Panc1 (cell line): ENCODE results near the gene TOR1A.

Experiments
- POLR2AphosphoS5 ChIP-seq: IDR thresholded peaks from 2 replicates; pipeline ENCODE4 v1.6.1; 2012; ENCODE audit warnings: mild to moderate bottlenecking, low read depth, low read length, moderate library complexity
- TF ChIP-seq, protein P1 (sequence below): fragments of 450-650 bp; IDR thresholded peaks from 2 replicates; pipeline ENCODE4 v1.5.1; 2017; ENCODE audit warnings: mild to moderate bottlenecking

DNA sequence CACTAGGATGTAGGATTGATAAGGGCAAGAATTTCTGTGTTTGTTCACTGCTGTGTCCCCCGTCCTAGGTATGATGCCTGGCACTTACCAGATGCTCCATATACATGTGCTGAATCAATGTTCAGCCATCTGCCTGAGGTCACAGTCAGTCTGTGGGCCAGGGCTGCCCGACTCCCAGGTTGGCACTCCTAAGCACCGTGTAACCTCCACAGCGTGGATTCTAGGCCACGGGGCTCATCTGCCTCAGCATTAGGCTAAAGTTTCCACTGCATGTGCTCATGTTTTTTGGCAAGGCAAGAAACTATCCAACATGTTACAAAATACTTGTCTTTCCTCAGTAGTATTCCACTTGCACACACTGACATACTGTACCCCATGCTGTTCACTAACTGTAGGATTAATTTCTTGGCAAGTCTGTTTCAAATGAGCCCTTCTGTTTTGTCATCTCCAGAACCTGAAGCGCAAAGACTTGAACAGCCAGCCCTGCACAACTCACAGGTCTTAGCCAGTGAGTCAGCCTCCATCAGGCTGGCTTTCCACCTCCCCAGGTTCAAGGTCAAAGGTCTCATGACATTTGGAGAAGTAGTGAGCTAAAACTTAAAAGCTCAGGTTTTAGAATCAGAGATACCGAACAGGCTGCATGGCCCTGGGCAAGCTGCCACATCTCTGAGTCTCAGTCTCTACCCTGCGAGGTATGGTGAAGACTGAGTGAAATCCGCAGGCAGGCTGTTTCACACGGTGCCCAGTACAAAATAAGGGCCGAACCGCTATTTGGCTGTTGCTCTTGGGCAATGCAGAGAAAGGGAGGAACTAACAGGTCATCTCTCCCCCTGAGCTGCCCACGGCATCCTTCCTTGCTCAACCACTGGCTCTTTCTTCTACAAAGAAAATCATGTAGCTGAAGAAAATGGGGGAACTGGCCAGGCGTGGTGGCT is 7.2 kb downstream of the TOR1A start:
- TF ChIP-seq POLR2AphosphoS5 = no peak
- TF ChIP-seq, protein P1, sequence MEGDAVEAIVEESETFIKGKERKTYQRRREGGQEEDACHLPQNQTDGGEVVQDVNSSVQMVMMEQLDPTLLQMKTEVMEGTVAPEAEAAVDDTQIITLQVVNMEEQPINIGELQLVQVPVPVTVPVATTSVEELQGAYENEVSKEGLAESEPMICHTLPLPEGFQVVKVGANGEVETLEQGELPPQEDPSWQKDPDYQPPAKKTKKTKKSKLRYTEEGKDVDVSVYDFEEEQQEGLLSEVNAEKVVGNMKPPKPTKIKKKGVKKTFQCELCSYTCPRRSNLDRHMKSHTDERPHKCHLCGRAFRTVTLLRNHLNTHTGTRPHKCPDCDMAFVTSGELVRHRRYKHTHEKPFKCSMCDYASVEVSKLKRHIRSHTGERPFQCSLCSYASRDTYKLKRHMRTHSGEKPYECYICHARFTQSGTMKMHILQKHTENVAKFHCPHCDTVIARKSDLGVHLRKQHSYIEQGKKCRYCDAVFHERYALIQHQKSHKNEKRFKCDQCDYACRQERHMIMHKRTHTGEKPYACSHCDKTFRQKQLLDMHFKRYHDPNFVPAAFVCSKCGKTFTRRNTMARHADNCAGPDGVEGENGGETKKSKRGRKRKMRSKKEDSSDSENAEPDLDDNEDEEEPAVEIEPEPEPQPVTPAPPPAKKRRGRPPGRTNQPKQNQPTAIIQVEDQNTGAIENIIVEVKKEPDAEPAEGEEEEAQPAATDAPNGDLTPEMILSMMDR = no peak
